NCI-H460 (cell line): ENCODE data around the gene ZCCHC3. TPM values are rescaled to one million over a fixed set of nuclear protein-coding genes. Genes with fewer than 3 reads are reported as not detected.
A peak's percentile ranks its signal among the peaks of the same experiment; 100 is the strongest.

Experiments used
- DNase-seq: peaks from one replicate; pipeline ENCODE4 v3.0.0-alpha.2; 2016; ENCODE audit warnings: low read depth; ENCODE audit errors: extremely low read depth
- total RNA-seq: library from RNA; depleted of rRNA; stranded (reverse); fragments of >200 nt; shearing (Covaris generic); gene quantifications from 2 replicates; pipeline ENCODE4 v1.2.3, GENCODE V29; 2014

The ZCCHC3 gene
- total RNA-seq, 1 experiment from 2014 or later = 20.9 TPM

GRCh38 chr20:310645-311044 lies 13.3 kb downstream of the ZCCHC3 start:
- no peak for DNase-seq

GRCh38 chr20:311609-312008 lies 14.2 kb downstream of the ZCCHC3 start:
- DNase-seq = no peak

- DNase-seq = no peak
These were observed 14.7 kb downstream of the ZCCHC3 start for GRCh38 chr20:312067-312466.

- no peak for DNase-seq
These were observed 15.5 kb downstream of the ZCCHC3 start for GRCh38 chr20:312866-313265.

GRCh38 chr20:313402-313801 lies 16.0 kb downstream of the ZCCHC3 start:
- no peak for DNase-seq

- no peak for DNase-seq
These were observed 16.6 kb downstream of the ZCCHC3 start for GRCh38 chr20:313948-314347.

GRCh38 chr20:316316-317068 lies 19.1 kb downstream of the ZCCHC3 start:
- no peak for DNase-seq

GRCh38 chr20:324177-325044 lies 27.0 kb downstream of the ZCCHC3 start:
- peak; percentile 67 for DNase-seq

GRCh38 chr20:325045-325888 lies 27.9 kb downstream of the ZCCHC3 start, which contains the start of gene SOX12:
Gene SOX12, plus strand, starts transcription at chr20:325552. Its CDS starts 373 bp downstream, at chr20:325925.
- peak; percentile 91 for DNase-seq

GRCh38 chr20:325889-326644 lies 28.7 kb downstream of the ZCCHC3 start:
- no peak for DNase-seq

GRCh38 chr20:326645-327185 lies 29.3 kb downstream of the ZCCHC3 start:
- DNase-seq = no peak

GRCh38 chr20:327186-328026 lies 30.0 kb downstream of the ZCCHC3 start:
- DNase-seq = peak; percentile 88

GRCh38 chr20:328027-328974 lies 30.9 kb downstream of the ZCCHC3 start:
- DNase-seq = no peak

GRCh38 chr20:328975-329695 lies 31.8 kb downstream of the ZCCHC3 start:
- no peak for DNase-seq

- DNase-seq = no peak
These were observed 32.5 kb downstream of the ZCCHC3 start for GRCh38 chr20:329851-330232.

- peak; percentile 61 for DNase-seq
These were observed 33.1 kb downstream of the ZCCHC3 start for GRCh38 chr20:330233-331149.
